Liver (tissue), 9 donors: ENCODE data around the gene ST3GAL2. TPM values are rescaled to one million over a fixed set of nuclear protein-coding genes. Genes with fewer than 3 reads are reported as not detected.

Experiments
- DNase-seq: peaks from one replicate; pipeline ENCODE4 v3.0.0-alpha.2; 2017; ENCODE audit warnings: low spot score
- H3K27ac ChIP-seq, 2 donors: one replicate each; pipeline ENCODE4 v1.7.0; 2013; ENCODE audit warnings: inconsistent platforms in 2 of 2, low read length in 2 of 2, control low read depth in 1 of 2, low read depth in 1 of 2, mild to moderate bottlenecking in 1 of 2
- H3K27me3 ChIP-seq, 4 donors: one replicate each; pipeline versions ENCODE4 v1.6.1 to v1.7.0; 2013; ENCODE audit warnings: low read length in 3 of 4, inconsistent platforms in 1 of 4, mild to moderate bottlenecking in 1 of 4, moderate library complexity in 1 of 4; ENCODE audit not compliant: control insufficient read depth in 4 of 4, insufficient read depth in 4 of 4
- H3K36me3 ChIP-seq, 4 donors: one replicate each; pipeline versions ENCODE4 v1.6.1 to v1.7.0; 2013; ENCODE audit warnings: low read length in 3 of 4, mild to moderate bottlenecking in 3 of 4, low read depth in 1 of 4, moderate library complexity in 1 of 4; ENCODE audit not compliant: control insufficient read depth in 4 of 4, insufficient read depth in 3 of 4
- H3K4me1 ChIP-seq, 4 donors: one replicate each; pipeline versions ENCODE4 v1.6.1 to v1.7.0; 2013; ENCODE audit warnings: low read length in 3 of 4, mild to moderate bottlenecking in 3 of 4, moderate library complexity in 1 of 4; ENCODE audit not compliant: control insufficient read depth in 4 of 4, insufficient read depth in 4 of 4
- H3K4me3 ChIP-seq, 3 donors: one replicate each; pipeline versions ENCODE4 v1.6.1 to v1.7.0; 2013; ENCODE audit warnings: low read length in 3 of 3, control low read depth in 1 of 3, low read depth in 1 of 3, mild to moderate bottlenecking in 1 of 3
- H3K9ac ChIP-seq, 2 donors: one replicate each; pipeline ENCODE4 v1.7.0; 2013; ENCODE audit warnings: low read length in 2 of 2, mild to moderate bottlenecking in 2 of 2, moderate library complexity in 2 of 2, control low read depth in 1 of 2, low read depth in 1 of 2
- H3K9me3 ChIP-seq, 4 donors: one replicate each; pipeline versions ENCODE4 v1.6.1 to v1.7.0; 2013; ENCODE audit warnings: low read length in 3 of 4; ENCODE audit not compliant: control insufficient read depth in 4 of 4
- EGR1 ChIP-seq, 2 donors: IDR thresholded peaks; 2 replicates each; pipeline ENCODE4 v1.6.1; 2016 to 2018; ENCODE audit warnings: antibody characterized with exemption in 2 of 2, low read depth in 2 of 2
- FOXA1 ChIP-seq: IDR thresholded peaks from 2 replicates; pipeline ENCODE4 v1.6.1; 2016; ENCODE audit warnings: antibody characterized with exemption
- FOXA2 ChIP-seq: IDR thresholded peaks from 2 replicates; pipeline ENCODE4 v1.6.1; 2016; ENCODE audit warnings: antibody characterized with exemption
- GABPA ChIP-seq, 2 donors: IDR thresholded peaks in 1 of 2; conservative IDR thresholded peaks in 1 of 2; 2 replicates each; pipeline ENCODE4 v1.6.1; 2016; ENCODE audit warnings: antibody characterized with exemption in 2 of 2, mild to moderate bottlenecking in 1 of 2, moderate library complexity in 1 of 2
- HNF4A ChIP-seq, 2 donors: conservative IDR thresholded peaks; 2 replicates each; pipeline ENCODE4 v1.6.1; 2016; ENCODE audit warnings: antibody characterized with exemption in 2 of 2, mild to moderate bottlenecking in 2 of 2
- HNF4G ChIP-seq: IDR thresholded peaks from 2 replicates; pipeline ENCODE4 v1.6.1; 2016; ENCODE audit warnings: antibody characterized with exemption
- JUND ChIP-seq, 2 donors: IDR thresholded peaks; 2 replicates each; pipeline ENCODE4 v1.6.1; 2016; ENCODE audit warnings: antibody characterized with exemption in 2 of 2
- NR2F2 ChIP-seq: IDR thresholded peaks from 2 replicates; pipeline ENCODE4 v1.6.1; 2016; ENCODE audit warnings: antibody characterized with exemption
- RAD21 ChIP-seq, 2 donors: IDR thresholded peaks; 2 replicates each; pipeline ENCODE4 v1.6.1; 2016; ENCODE audit warnings: antibody characterized with exemption in 2 of 2, mild to moderate bottlenecking in 2 of 2
- RXRA ChIP-seq, 2 donors: IDR thresholded peaks; 2 replicates each; pipeline ENCODE4 v1.6.1; 2017 to 2018; ENCODE audit warnings: antibody characterized with exemption in 2 of 2, mild to moderate bottlenecking in 1 of 2
- TAF1 ChIP-seq: conservative IDR thresholded peaks from 2 replicates; pipeline ENCODE4 v1.6.1; 2016; ENCODE audit warnings: antibody characterized with exemption, mild to moderate bottlenecking
- WGBS: extraction: QIAGEN DNeasy Blood & Tissue Kit; methylation state at CpG from one replicate; pipeline ENCODE4 v1.1.7; 2013; 5-methylcytosine and 5-hydroxymethylcytosine counted together
- polyA plus RNA-seq, 2 donors: library from polyadenylated mRNA; stranded (reverse) in 1 of 2; unstranded in 1 of 2; fragments of 200-250 nt in 1 of 2; fragments of >200 nt in 1 of 2; fragmentation: Nextera tagmentation in 1 of 2; extraction: Ambion mirVana in 1 of 2; gene quantifications; one replicate each; pipeline versions ENCODE4 v1.2.1 to v1.2.3, GENCODE V29; 2013 to 2015
- total RNA-seq, 2 donors: library from RNA; depleted of rRNA; stranded (reverse); fragments of >200 nt; gene quantifications; one replicate each; pipeline ENCODE4 v1.2.3, GENCODE V29; 2014
- TF ChIP-seq, protein P1 (sequence below): IDR thresholded peaks from 2 replicates; pipeline ENCODE4 v1.6.1; 2016; ENCODE audit warnings: antibody characterized with exemption
- TF ChIP-seq, protein P2 (sequence below): IDR thresholded peaks from 2 replicates; pipeline ENCODE4 v1.6.1; 2016; ENCODE audit warnings: antibody characterized with exemption
- TF ChIP-seq, protein P3 (sequence below): IDR thresholded peaks from 2 replicates; pipeline ENCODE4 v1.6.1; 2016; ENCODE audit warnings: antibody characterized with exemption, mild to moderate bottlenecking
- TF ChIP-seq, protein P4 (sequence below): IDR thresholded peaks from 2 replicates; pipeline ENCODE4 v1.6.1; 2016; ENCODE audit warnings: antibody characterized with exemption
- TF ChIP-seq, protein P5 (sequence below): fragments of 150-350 bp; IDR thresholded peaks from 2 replicates; pipeline ENCODE4 v1.5.1; 2017; ENCODE audit warnings: improper control_type of control experiment, low read depth, low read length; ENCODE audit not compliant: missing input control
- donor health status: healthy.
- donor health status: healthy.
- donor health status: healthy.
- donor health status: healthy.
- donor health status: healthy.

The ST3GAL2 gene
- total and polyA plus RNA-seq, 4 donors, result 3.9 to 53.1 (median 12.9) TPM

DNA sequence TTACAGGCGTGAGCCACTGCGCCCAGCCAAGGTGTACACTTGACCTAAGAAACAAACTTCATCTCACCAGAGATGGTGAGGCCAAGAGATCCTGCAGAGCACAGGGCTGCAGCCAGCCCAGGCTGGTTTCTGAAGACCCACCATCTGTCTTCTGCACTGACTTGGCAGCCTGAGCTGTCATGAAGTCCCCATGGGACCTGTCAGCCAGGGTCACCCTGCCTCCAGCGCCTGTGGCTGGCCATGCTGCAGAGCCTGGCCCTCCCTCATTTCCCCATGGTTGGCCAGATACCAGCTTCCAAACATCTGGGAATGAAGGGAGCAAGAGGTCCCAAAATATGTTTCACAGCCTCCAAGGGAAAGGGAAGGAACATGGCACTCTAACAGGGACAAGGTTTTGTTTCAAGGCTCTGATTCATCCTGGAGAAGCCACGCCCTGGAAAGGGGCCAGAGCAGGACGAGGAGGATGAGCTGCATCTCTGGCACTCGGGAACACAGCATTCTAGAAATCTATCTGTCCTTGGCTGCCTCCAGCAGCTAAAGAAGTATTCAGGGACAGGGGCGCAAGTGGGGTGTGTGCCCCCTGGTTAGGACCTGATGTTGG is 46.9 kb downstream of the ST3GAL2 start:
- Histone ChIP-seq H3K9me3 (no peaks in the 10 kb centered on the region), H3K27me3 (no peaks in the 10 kb centered on the region), H3K4me3 (no peak overlapping the region), H3K27ac (no peak overlapping the region), H3K9ac (no peak overlapping the region), H3K4me1 (no peaks in the 10 kb centered on the region), H3K36me3 (peaks cover 0 to 13% (median 5%) of the 10 kb centered on the region in 4 donors)
- TF ChIP-seq RAD21 (IDR thresholded peaks at IDR 0.05) (no peak), NR2F2 (no peak), RXRA (IDR thresholded peaks at IDR 0.05) (no peak), HNF4A (conservative IDR thresholded peaks at IDR 0.05) (no peak), EGR1 (IDR thresholded peaks at IDR 0.05; ENCODE audit: low read depth in 2 of 2) (no peak), FOXA1 (no peak), JUND (IDR thresholded peaks at IDR 0.05) (no peak)
- TF ChIP-seq, protein P1, sequence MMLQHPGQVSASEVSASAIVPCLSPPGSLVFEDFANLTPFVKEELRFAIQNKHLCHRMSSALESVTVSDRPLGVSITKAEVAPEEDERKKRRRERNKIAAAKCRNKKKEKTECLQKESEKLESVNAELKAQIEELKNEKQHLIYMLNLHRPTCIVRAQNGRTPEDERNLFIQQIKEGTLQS, result no peak
- TF ChIP-seq, protein P2, sequence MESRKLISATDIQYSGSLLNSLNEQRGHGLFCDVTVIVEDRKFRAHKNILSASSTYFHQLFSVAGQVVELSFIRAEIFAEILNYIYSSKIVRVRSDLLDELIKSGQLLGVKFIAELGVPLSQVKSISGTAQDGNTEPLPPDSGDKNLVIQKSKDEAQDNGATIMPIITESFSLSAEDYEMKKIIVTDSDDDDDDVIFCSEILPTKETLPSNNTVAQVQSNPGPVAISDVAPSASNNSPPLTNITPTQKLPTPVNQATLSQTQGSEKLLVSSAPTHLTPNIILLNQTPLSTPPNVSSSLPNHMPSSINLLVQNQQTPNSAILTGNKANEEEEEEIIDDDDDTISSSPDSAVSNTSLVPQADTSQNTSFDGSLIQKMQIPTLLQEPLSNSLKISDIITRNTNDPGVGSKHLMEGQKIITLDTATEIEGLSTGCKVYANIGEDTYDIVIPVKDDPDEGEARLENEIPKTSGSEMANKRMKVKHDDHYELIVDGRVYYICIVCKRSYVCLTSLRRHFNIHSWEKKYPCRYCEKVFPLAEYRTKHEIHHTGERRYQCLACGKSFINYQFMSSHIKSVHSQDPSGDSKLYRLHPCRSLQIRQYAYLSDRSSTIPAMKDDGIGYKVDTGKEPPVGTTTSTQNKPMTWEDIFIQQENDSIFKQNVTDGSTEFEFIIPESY, result no peak
- TF ChIP-seq, protein P3, sequence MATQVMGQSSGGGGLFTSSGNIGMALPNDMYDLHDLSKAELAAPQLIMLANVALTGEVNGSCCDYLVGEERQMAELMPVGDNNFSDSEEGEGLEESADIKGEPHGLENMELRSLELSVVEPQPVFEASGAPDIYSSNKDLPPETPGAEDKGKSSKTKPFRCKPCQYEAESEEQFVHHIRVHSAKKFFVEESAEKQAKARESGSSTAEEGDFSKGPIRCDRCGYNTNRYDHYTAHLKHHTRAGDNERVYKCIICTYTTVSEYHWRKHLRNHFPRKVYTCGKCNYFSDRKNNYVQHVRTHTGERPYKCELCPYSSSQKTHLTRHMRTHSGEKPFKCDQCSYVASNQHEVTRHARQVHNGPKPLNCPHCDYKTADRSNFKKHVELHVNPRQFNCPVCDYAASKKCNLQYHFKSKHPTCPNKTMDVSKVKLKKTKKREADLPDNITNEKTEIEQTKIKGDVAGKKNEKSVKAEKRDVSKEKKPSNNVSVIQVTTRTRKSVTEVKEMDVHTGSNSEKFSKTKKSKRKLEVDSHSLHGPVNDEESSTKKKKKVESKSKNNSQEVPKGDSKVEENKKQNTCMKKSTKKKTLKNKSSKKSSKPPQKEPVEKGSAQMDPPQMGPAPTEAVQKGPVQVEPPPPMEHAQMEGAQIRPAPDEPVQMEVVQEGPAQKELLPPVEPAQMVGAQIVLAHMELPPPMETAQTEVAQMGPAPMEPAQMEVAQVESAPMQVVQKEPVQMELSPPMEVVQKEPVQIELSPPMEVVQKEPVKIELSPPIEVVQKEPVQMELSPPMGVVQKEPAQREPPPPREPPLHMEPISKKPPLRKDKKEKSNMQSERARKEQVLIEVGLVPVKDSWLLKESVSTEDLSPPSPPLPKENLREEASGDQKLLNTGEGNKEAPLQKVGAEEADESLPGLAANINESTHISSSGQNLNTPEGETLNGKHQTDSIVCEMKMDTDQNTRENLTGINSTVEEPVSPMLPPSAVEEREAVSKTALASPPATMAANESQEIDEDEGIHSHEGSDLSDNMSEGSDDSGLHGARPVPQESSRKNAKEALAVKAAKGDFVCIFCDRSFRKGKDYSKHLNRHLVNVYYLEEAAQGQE, result no peak
- 91% methylated on average over 7 of the region's 7 CpGs for WGBS
- no peak for DNase-seq

DNA sequence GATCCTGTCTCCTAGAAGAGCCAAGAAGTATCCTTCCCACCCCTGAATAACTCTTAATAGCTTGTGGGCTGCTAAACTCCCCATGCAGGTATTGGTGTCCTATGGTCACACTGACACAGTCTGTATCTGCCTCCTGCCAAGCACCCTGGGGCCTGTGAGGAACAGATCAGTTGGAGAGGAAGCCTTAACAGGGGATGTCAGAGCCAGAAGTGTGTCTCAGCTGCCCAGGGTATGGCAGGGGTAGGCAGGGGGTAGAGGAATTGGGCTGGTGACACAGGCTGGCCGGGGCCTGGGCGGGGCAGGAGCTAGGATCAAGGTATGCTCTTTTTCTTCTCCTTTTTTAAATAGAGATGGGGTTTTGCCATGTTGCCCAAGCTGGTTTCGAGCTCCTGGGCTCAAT is 47.5 kb downstream of the ST3GAL2 start:
- TF ChIP-seq FOXA1 (no peak), NR2F2 (no peak), FOXA2 (no peak), GABPA (IDR thresholded peaks at IDR 0.05 in 1 of 2, conservative IDR thresholded peaks at IDR 0.05 in 1 of 2) (no peak), TAF1 (no peak), HNF4G (no peak), RXRA (IDR thresholded peaks at IDR 0.05) (no peak), JUND (IDR thresholded peaks at IDR 0.05) (no peak), HNF4A (conservative IDR thresholded peaks at IDR 0.05) (no peak)
- TF ChIP-seq, protein P4, sequence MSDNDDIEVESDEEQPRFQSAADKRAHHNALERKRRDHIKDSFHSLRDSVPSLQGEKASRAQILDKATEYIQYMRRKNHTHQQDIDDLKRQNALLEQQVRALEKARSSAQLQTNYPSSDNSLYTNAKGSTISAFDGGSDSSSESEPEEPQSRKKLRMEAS, result no peak
- TF ChIP-seq, protein P5, sequence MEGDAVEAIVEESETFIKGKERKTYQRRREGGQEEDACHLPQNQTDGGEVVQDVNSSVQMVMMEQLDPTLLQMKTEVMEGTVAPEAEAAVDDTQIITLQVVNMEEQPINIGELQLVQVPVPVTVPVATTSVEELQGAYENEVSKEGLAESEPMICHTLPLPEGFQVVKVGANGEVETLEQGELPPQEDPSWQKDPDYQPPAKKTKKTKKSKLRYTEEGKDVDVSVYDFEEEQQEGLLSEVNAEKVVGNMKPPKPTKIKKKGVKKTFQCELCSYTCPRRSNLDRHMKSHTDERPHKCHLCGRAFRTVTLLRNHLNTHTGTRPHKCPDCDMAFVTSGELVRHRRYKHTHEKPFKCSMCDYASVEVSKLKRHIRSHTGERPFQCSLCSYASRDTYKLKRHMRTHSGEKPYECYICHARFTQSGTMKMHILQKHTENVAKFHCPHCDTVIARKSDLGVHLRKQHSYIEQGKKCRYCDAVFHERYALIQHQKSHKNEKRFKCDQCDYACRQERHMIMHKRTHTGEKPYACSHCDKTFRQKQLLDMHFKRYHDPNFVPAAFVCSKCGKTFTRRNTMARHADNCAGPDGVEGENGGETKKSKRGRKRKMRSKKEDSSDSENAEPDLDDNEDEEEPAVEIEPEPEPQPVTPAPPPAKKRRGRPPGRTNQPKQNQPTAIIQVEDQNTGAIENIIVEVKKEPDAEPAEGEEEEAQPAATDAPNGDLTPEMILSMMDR, result no peak
- TF ChIP-seq, protein P3, result no peak
- TF ChIP-seq, protein P2, result no peak
- no peaks in the 10 kb centered on the region for H3K9me3 ChIP-seq
- no peak overlapping the region for H3K4me3 ChIP-seq
- no peaks in the 10 kb centered on the region for H3K27me3 ChIP-seq
- DNase-seq, result no peak
- WGBS, result 99% methylated on average over 3 of the region's 3 CpGs
- no peak overlapping the region for H3K27ac ChIP-seq
- no peak overlapping the region for H3K9ac ChIP-seq
- H3K36me3 ChIP-seq, result peaks cover 1 to 14% (median 6%) of the 10 kb centered on the region in 4 donors
- no peaks in the 10 kb centered on the region for H3K4me1 ChIP-seq
